Testis (tissue), 2 donors: ENCODE data around the gene PSMB10.

ENCODE experiments used
- CTCF ChIP-seq, 3 experiments: fragments of 450-650 bp in 2 of 3; fragments of 200-600 bp in 1 of 3; sonication (generic) in 1 of 3; IDR thresholded peaks; one replicate each; pipeline ENCODE4 v1.5.1; 2016 to 2019; ENCODE audit warnings: antibody characterized with exemption in 3 of 3, mild to moderate bottlenecking in 2 of 3, moderate library complexity in 1 of 3
- POLR2A ChIP-seq: fragments of 450-650 bp; IDR thresholded peaks from one replicate; pipeline ENCODE4 v1.6.1; 2017; ENCODE audit warnings: antibody characterized with exemption, mild to moderate bottlenecking, moderate library complexity

- TF ChIP-seq CTCF (IDR thresholded peaks at IDR 0.05) (peak in 2 of 3 experiments; percentile 28 to 36), POLR2A (no peak)
Measured at GRCh38 chr16:67979955-67980678, 43.5 kb upstream of the PSMB10 start, which contains the start of gene DPEP3.
